ENCODE results near the gene TSPAN7. TPM values are rescaled to one million over a fixed set of nuclear protein-coding genes. Genes with fewer than 3 reads are reported as not detected.

TSPAN7 gene
- total and polyA plus RNA-seq, 9 of the 15 experiments (the other 6 are each of a cell fraction or from before 2014, with no cell fraction given): 0.07 to 0.29 (median 0.12) TPM; not detected in 1

GRCh38 chrX:38620623-38621022 lies 59.3 kb downstream of the TSPAN7 start (continued):
- TF ChIP-seq SRSF7 (optimal IDR thresholded peaks at IDR 0.05; ENCODE audit: low read depth, low read length) (no peak), NFE2L1 (tag; IDR thresholded peaks at IDR 0.05; ENCODE audit: borderline replicate concordance, low read depth) (no peak), ZBTB1 (CRISPR knock-in tag; IDR thresholded peaks at IDR 0.05; ENCODE audit: borderline replicate concordance, low read depth) (no peak), NEUROD1 (IDR thresholded peaks at IDR 0.05; ENCODE audit: borderline replicate concordance, low read depth, low read length, partially characterized antibody) (no peak), FOXK2 (conservative IDR thresholded peaks at IDR 0.05 in 1 of 2, IDR thresholded peaks at IDR 0.05 in 1 of 2; ENCODE audit: low read depth in 2 of 2) (no peak), TAF9B (IDR thresholded peaks at IDR 0.05; ENCODE audit: partially characterized antibody) (no peak), RAD21 (CRISPR knock-in tag; conservative IDR thresholded peaks at IDR 0.05 in 1 of 2, IDR thresholded peaks at IDR 0.05 in 1 of 2) (no peak), ETS2 (tag; IDR thresholded peaks at IDR 0.05; ENCODE audit: borderline replicate concordance, poor library complexity, severe bottlenecking) (no peak)

- no peak for FAIRE-seq
- no peaks in the 10 kb centered on the region for H3K9me1 ChIP-seq (ENCODE audit: control insufficient read depth, insufficient read depth, low read length)
- H2AFZ ChIP-seq (ENCODE audit: low read depth, low read length): no peak overlapping the region
- no peaks in the 10 kb centered on the region for H3K79me2 ChIP-seq (ENCODE audit: control insufficient read depth, insufficient read depth, low read length)
- no peak overlapping the region for H3K4me3 ChIP-seq
- H3K9ac ChIP-seq (ENCODE audit: insufficient read depth in 1 of 2, low read depth in 2 of 2, low read length in 2 of 2): no peak overlapping the region
- H3K27ac ChIP-seq (ENCODE audit: extremely low read depth, low read depth, low read length): no peak overlapping the region
- H4K20me1 ChIP-seq (replicated peaks; ENCODE audit: control insufficient read depth, insufficient read depth, low read length): no peaks in the 10 kb centered on the region
- BruUV-seq (replicated peaks): no TSS peak
- intact Hi-C loops (cut with micrococcal nuclease): loop anchor here (5.0 kb wide), 1 partner anchor 36 kb away; no protein-coding TSS in a partner anchor
- POLR2A ChIA-PET: no interaction called here
- in situ Hi-C loops (cut with MboI): no loop called here
- no peaks in the 10 kb centered on the region for H3K27me3 ChIP-seq (ENCODE audit: control insufficient read depth in 2 of 2, insufficient read depth in 2 of 2, low read length in 2 of 2)
- ATAC-seq: no peak
- H3K4me2 ChIP-seq (ENCODE audit: insufficient read depth, low read length): no peak overlapping the region
- DNase-seq (ENCODE audit: extremely low read depth in 1 of 4, low spot score in 3 of 4): no peak
- H3K4me1 ChIP-seq (replicated peaks in 1 of 2; ENCODE audit: control insufficient read depth in 2 of 2, insufficient read depth in 2 of 2, low read length in 2 of 2): no peaks in the 10 kb centered on the region
- WGBS (ENCODE audit: insufficient coverage, low coverage, missing lambda C conversion rate): 6% methylated on average over 4 of the region's 4 CpGs
- H3K36me3 ChIP-seq (ENCODE audit: control insufficient read depth, insufficient read depth, low read length): no peaks in the 10 kb centered on the region
- H3K9me3 ChIP-seq (replicated peaks; ENCODE audit: control insufficient read depth, insufficient read depth, low read depth, low read length): no peaks in the 10 kb centered on the region
- CTCF ChIA-PET (ENCODE audit: low intra/inter-chr PET ratio): no interaction called here
- TF ChIP-seq ID3 (CRISPR knock-in tag; IDR thresholded peaks at IDR 0.05): no peak
- TF ChIP-seq ID3 (tag; IDR thresholded peaks at IDR 0.05): no peak
- TF ChIP-seq ZBTB40 (IDR thresholded peaks at IDR 0.05): no peak
- no peak for TF ChIP-seq ZBTB40 (CRISPR knock-in tag; IDR thresholded peaks at IDR 0.05)
Measured at GRCh38 chrX:38626296-38626695, 65.0 kb downstream of the TSPAN7 start.
